Measurements from ENCODE around the gene TMEM97. TPM values are rescaled to one million over a fixed set of nuclear protein-coding genes. Genes with fewer than 3 reads are reported as not detected.

The TMEM97 gene
- total RNA-seq, 2 donors from 2014 or later, result 72.1 to 80.7 TPM

GRCh38 chr17:28293994-28294393 is 25.0 kb upstream of the TMEM97 start:
- Mint-ChIP-seq H3K36me3 (ENCODE audit: low read depth) (no peaks in the 10 kb centered on the region), H3K27me3 (ENCODE audit: insufficient read depth) (peaks cover 4% of the 10 kb centered on the region), H3K27ac (no peak overlapping the region), H3K4me1 (no peaks in the 10 kb centered on the region), H3K9me3 (no peaks in the 10 kb centered on the region), H3K4me3 (no peak overlapping the region)
- DNase-seq, result no peak
- Histone ChIP-seq H3K9ac (ENCODE audit: extremely low read depth, low read length, poor library complexity, severe bottlenecking) (no peak overlapping the region), H3K9me3 (ENCODE audit: control insufficient read depth, low read length) (no peaks in the 10 kb centered on the region), H3K4me1 (ENCODE audit: control insufficient read depth, insufficient read depth, low read length) (no peaks in the 10 kb centered on the region), H3K27ac (ENCODE audit: low read depth, low read length) (no peak overlapping the region), H3K36me3 (ENCODE audit: control insufficient read depth, insufficient read depth, low read length) (no peaks in the 10 kb centered on the region), H3K4me3 (ENCODE audit: low read length) (no peak overlapping the region), H3K27me3 (ENCODE audit: control insufficient read depth, insufficient read depth, low read length, poor library complexity, severe bottlenecking) (no peaks in the 10 kb centered on the region)
- WGBS, 2 experiments (ENCODE audit: insufficient coverage in 1 of 2, insufficient read length in 1 of 2), result 96 to 98% methylated on average over 3 to 6 of the region's 6 CpGs
- TF ChIP-seq, protein P1, sequence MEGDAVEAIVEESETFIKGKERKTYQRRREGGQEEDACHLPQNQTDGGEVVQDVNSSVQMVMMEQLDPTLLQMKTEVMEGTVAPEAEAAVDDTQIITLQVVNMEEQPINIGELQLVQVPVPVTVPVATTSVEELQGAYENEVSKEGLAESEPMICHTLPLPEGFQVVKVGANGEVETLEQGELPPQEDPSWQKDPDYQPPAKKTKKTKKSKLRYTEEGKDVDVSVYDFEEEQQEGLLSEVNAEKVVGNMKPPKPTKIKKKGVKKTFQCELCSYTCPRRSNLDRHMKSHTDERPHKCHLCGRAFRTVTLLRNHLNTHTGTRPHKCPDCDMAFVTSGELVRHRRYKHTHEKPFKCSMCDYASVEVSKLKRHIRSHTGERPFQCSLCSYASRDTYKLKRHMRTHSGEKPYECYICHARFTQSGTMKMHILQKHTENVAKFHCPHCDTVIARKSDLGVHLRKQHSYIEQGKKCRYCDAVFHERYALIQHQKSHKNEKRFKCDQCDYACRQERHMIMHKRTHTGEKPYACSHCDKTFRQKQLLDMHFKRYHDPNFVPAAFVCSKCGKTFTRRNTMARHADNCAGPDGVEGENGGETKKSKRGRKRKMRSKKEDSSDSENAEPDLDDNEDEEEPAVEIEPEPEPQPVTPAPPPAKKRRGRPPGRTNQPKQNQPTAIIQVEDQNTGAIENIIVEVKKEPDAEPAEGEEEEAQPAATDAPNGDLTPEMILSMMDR (conservative IDR thresholded peaks at IDR 0.05), result no peak

DNA sequence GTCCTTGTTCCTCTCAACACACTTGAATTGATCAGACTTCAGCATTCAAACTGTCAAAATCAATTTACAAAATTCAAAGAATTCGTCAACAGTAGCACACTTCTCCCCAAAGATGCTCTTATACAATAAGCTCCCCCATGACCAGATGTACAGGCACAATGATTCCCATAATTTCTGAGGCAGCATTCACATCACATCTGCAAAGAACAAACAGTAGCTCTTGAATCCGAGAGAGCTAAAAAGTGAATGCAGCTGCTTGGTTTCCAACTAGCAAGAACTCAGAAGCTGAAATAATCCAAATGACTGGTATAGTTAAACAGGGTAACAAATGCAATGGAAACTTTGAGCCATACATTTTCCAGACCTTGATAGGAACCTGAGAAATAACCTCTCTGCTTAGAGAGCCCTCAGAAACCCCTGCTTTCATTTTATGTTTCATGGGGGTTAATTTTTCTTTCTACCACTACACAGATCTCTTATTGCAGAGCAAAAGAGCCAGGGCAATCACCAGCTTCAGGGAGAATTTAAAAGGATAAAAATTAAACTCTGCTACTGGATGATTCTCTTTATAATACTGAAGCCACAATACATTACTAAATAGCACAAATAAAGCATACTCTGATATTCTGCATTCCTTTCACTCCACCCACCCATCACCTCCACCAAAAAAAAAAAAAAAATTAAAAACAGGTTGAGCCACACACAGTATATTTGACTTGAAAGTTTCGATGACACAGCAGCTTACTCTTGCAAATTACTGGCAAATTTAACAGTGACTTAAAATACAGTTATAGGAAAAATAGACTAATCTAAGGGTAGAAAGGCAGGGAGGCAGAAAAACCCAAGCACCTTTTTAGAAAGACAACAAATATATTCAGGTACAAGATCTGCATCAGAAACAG is 23.1 kb upstream of the TMEM97 start:
- Mint-ChIP-seq H3K36me3 (ENCODE audit: low read depth) (no peaks in the 10 kb centered on the region), H3K9me3 (no peaks in the 10 kb centered on the region), H3K27me3 (ENCODE audit: insufficient read depth) (peaks cover 4% of the 10 kb centered on the region), H3K4me1 (no peaks in the 10 kb centered on the region), H3K4me3 (no peak overlapping the region), H3K27ac (no peak overlapping the region)
- no peaks in the 10 kb centered on the region for H3K27me3 ChIP-seq (ENCODE audit: control insufficient read depth, insufficient read depth, low read length, poor library complexity, severe bottlenecking)
- no peaks in the 10 kb centered on the region for H3K36me3 ChIP-seq (ENCODE audit: control insufficient read depth, insufficient read depth, low read length)
- DNase-seq, result no peak
- WGBS, 2 experiments (ENCODE audit: insufficient coverage in 1 of 2, insufficient read length in 1 of 2), result 89 to 95% methylated on average over 3 of the region's 3 CpGs
- no peaks in the 10 kb centered on the region for H3K9me3 ChIP-seq (ENCODE audit: control insufficient read depth, low read length)
- TF ChIP-seq, protein P1 (conservative IDR thresholded peaks at IDR 0.05), result no peak
- no peaks in the 10 kb centered on the region for H3K4me1 ChIP-seq (ENCODE audit: control insufficient read depth, insufficient read depth, low read length)
- no peak overlapping the region for H3K27ac ChIP-seq (ENCODE audit: low read depth, low read length)
- H3K9ac ChIP-seq (ENCODE audit: extremely low read depth, low read length, poor library complexity, severe bottlenecking), result no peak overlapping the region
- H3K4me3 ChIP-seq (ENCODE audit: low read length), result no peak overlapping the region

DNA sequence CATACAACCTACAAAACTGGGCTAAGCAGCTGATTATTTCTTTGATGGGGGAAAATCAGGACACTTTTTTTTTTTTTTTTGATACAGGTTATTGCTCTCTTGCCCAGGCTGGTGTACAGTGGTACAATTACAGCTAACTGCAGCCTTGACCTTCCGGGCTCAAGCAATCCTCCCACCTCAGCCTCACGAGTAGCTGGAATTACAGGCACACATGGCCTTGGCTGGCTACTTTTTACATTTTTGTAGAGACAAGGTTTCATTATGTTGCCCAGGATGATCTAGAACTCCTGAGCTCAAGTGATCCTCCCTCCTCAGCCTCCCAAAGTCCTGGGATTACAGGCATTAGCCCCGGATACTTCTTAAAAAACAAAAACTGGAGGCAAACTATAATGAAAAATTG is 20.6 kb upstream of the TMEM97 start:
- Histone ChIP-seq H3K27me3 (ENCODE audit: control insufficient read depth, insufficient read depth, low read length, poor library complexity, severe bottlenecking) (no peaks in the 10 kb centered on the region), H3K9me3 (ENCODE audit: control insufficient read depth, low read length) (no peaks in the 10 kb centered on the region), H3K4me3 (ENCODE audit: low read length) (no peak overlapping the region), H3K4me1 (ENCODE audit: control insufficient read depth, insufficient read depth, low read length) (no peaks in the 10 kb centered on the region), H3K27ac (ENCODE audit: low read depth, low read length) (no peak overlapping the region), H3K9ac (ENCODE audit: extremely low read depth, low read length, poor library complexity, severe bottlenecking) (no peak overlapping the region), H3K36me3 (ENCODE audit: control insufficient read depth, insufficient read depth, low read length) (no peaks in the 10 kb centered on the region)
- no peak overlapping the region for H3K27ac Mint-ChIP-seq
- H3K4me1 Mint-ChIP-seq, result no peaks in the 10 kb centered on the region
- no peak overlapping the region for H3K4me3 Mint-ChIP-seq
- peaks cover 4% of the 10 kb centered on the region for H3K27me3 Mint-ChIP-seq (ENCODE audit: insufficient read depth)
- H3K9me3 Mint-ChIP-seq, result no peaks in the 10 kb centered on the region
- H3K36me3 Mint-ChIP-seq (ENCODE audit: low read depth), result no peaks in the 10 kb centered on the region
- DNase-seq, result no peak
- WGBS, 2 experiments (ENCODE audit: insufficient coverage in 1 of 2, insufficient read length in 1 of 2), result 95% methylated on average over 2 of the region's 3 CpGs
- TF ChIP-seq, protein P1 (conservative IDR thresholded peaks at IDR 0.05), result no peak
